ENCODE measurements around the gene SATB1. TPM values are rescaled to one million over a fixed set of nuclear protein-coding genes. Genes with fewer than 3 reads are reported as not detected.
"Not testable (repeated sequence)": the region's sequence is repeated elsewhere in the genome, so short reads cannot be mapped to it uniquely, and the experiment has no call there.

The SATB1 gene
- polyA plus RNA-seq (ENCODE audit: insufficient read length in 3 of 3), result 10 to 100 TPM; 41.9 to 44.1 (median 42.3) TPM

- DNase-seq (ENCODE audit: low read depth in 3 of 3, low spot score in 2 of 3), result peak in 1 of 3 donors; percentile 56
Observed at GRCh38 chr3:18424729-18425640, at the start of gene SATB1. TSS of gene SATB1 (minus strand) at chr3:18425339. CDS start at chr3:18420967, 4,372 bp downstream.

GRCh38 chr3:18474202-18474601, 49.1 kb upstream of the SATB1 start:
- no peak for DNase-seq (ENCODE audit: low read depth in 3 of 3, low spot score in 2 of 3)

- DNase-seq (ENCODE audit: low read depth in 3 of 3, low spot score in 2 of 3), result no peak
Observed at GRCh38 chr3:18469775-18470174, 44.6 kb upstream of the SATB1 start.

GRCh38 chr3:18466136-18466535, 41.0 kb upstream of the SATB1 start:
- no peak for DNase-seq (ENCODE audit: low read depth in 3 of 3, low spot score in 2 of 3)

GRCh38 chr3:18454766-18455165, 29.6 kb upstream of the SATB1 start:
- DNase-seq (ENCODE audit: low read depth in 3 of 3, low spot score in 2 of 3), result no peak

GRCh38 chr3:18449618-18450017, 24.5 kb upstream of the SATB1 start:
- DNase-seq (ENCODE audit: low read depth in 3 of 3, low spot score in 2 of 3), result not testable (repeated sequence)

- no peak for DNase-seq (ENCODE audit: low read depth in 3 of 3, low spot score in 2 of 3)
Observed at GRCh38 chr3:18447720-18448119, 22.6 kb upstream of the SATB1 start.

GRCh38 chr3:18446149-18446825, 21.1 kb upstream of the SATB1 start:
- DNase-seq (ENCODE audit: low read depth in 3 of 3, low spot score in 2 of 3), result peak in 1 of 3 donors; percentile 2

- peak in 1 of 3 donors; percentile 7 for DNase-seq (ENCODE audit: low read depth in 3 of 3, low spot score in 2 of 3)
Observed at GRCh38 chr3:18445401-18446148, 20.4 kb upstream of the SATB1 start.

- DNase-seq (ENCODE audit: low read depth in 3 of 3, low spot score in 2 of 3), result peak in 1 of 3 donors; percentile 68
Observed at GRCh38 chr3:18444595-18445400, 19.7 kb upstream of the SATB1 start.

GRCh38 chr3:18443665-18444594, 18.8 kb upstream of the SATB1 start:
- peak in 1 of 3 donors; percentile 10 for DNase-seq (ENCODE audit: low read depth in 3 of 3, low spot score in 2 of 3)

- DNase-seq (ENCODE audit: low read depth in 3 of 3, low spot score in 2 of 3), result no peak
Observed at GRCh38 chr3:18442756-18443664, 17.9 kb upstream of the SATB1 start.

- no peak for DNase-seq (ENCODE audit: low read depth in 3 of 3, low spot score in 2 of 3)
Observed at GRCh38 chr3:18441551-18441950, 16.4 kb upstream of the SATB1 start.

GRCh38 chr3:18440066-18440722, 15.1 kb upstream of the SATB1 start:
- DNase-seq (ENCODE audit: low read depth in 3 of 3, low spot score in 2 of 3), result no peak

- no peak for DNase-seq (ENCODE audit: low read depth in 3 of 3, low spot score in 2 of 3)
Observed at GRCh38 chr3:18439281-18439680, 14.1 kb upstream of the SATB1 start.

GRCh38 chr3:18438586-18438985, 13.4 kb upstream of the SATB1 start:
- no peak for DNase-seq (ENCODE audit: low read depth in 3 of 3, low spot score in 2 of 3)

- no peak for DNase-seq (ENCODE audit: low read depth in 3 of 3, low spot score in 2 of 3)
Observed at GRCh38 chr3:18436213-18436612, 11.1 kb upstream of the SATB1 start.

Data from right renal cortex interstitium (tissue), 3 donors.